Astrocyte of the cerebellum (primary cell): ENCODE measurements around the gene GFAP.

ENCODE experiments used
- DNase-seq: peaks from one replicate; pipeline ENCODE4 v3.0.0-alpha.2; 2011; ENCODE audit warnings: low read depth
- H3K4me3 ChIP-seq: 2 replicates; pipeline ENCODE4 v1.5.1; 2011; ENCODE audit warnings: mild to moderate bottlenecking, low read depth, low read length, moderate library complexity
- CTCF ChIP-seq: IDR thresholded peaks from 2 replicates; pipeline ENCODE4 v1.5.1; 2012; ENCODE audit warnings: low read length, low read depth, moderate library complexity, mild to moderate bottlenecking; ENCODE audit errors: missing control alignments
- in situ Hi-C: cut with HindIII; loops from 2 replicates; pipeline ENCODE4 v1.10.0; 2017; ENCODE audit warnings: low sequenced_read_pairs

The GFAP gene

GRCh38 chr17:44892250-44892649, 23.1 kb downstream of the GFAP start:
- DNase-seq, result no peak
- no peak overlapping the region for H3K4me3 ChIP-seq
- TF ChIP-seq CTCF, result no peak
- in situ Hi-C loops, result no loop called here

- no peak for DNase-seq
- in situ Hi-C loops, result no loop called here
- no peak for TF ChIP-seq CTCF
- H3K4me3 ChIP-seq, result no peak overlapping the region
Observed at GRCh38 chr17:44889003-44889402, 26.3 kb downstream of the GFAP start.

- in situ Hi-C loops, result no loop called here
Observed at GRCh38 chr17:44887971-44888954, 27.0 kb downstream of the GFAP start.

GRCh38 chr17:44887016-44887415, 28.3 kb downstream of the GFAP start:
- in situ Hi-C loops, result no loop called here
- no peak for DNase-seq
- no peak for TF ChIP-seq CTCF
- H3K4me3 ChIP-seq, result no peak overlapping the region

More at GRCh38 chr17:44887971-44888954, 27.0 kb downstream of the GFAP start:
- no peak for DNase-seq
- H3K4me3 ChIP-seq, result no peak overlapping the region
- no peak for TF ChIP-seq CTCF

GRCh38 chr17:44884941-44885340, 30.4 kb downstream of the GFAP start:
- DNase-seq, result no peak
- no peak for TF ChIP-seq CTCF
- H3K4me3 ChIP-seq, result no peak overlapping the region
- in situ Hi-C loops, result no loop called here

- no peak for TF ChIP-seq CTCF
- in situ Hi-C loops, result no loop called here
- no peak overlapping the region for H3K4me3 ChIP-seq
- no peak for DNase-seq
Observed at GRCh38 chr17:44881145-44881544, 34.2 kb downstream of the GFAP start.
